SHP77 treated with DMSO at 0.1 percent for 48 hours (cell line): Measurements from ENCODE around the gene ELAVL1.
A peak's percentile ranks its signal among the peaks of the same experiment; 100 is the strongest.

Experiments
- DNase-seq: peaks from one replicate; lab custom pipeline; 2025; lab: John Stamatoyannopoulos, UW

ELAVL1 gene

DNA sequence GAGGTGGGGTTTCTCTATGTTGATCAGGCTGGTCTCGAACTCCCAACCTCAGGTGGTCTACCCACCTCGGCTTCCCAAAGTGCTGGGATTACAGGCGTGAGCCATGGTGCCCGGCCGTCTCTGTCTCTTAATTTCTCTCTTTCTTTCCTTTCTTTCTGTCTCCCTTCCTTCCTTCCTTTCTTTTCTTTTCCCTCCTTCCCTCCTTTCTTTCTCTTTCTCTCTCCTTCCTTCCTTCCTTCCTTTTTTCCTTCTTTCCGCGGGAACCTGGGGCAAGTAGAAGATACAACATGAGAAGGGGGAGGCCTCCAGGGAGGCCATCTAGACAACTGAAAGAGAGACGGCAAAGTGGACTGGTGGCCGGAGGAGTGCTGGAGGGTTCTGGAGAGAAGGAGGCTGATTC is 15.2 kb upstream of the ELAVL1 start:
- DNase-seq, result no peak

DNA sequence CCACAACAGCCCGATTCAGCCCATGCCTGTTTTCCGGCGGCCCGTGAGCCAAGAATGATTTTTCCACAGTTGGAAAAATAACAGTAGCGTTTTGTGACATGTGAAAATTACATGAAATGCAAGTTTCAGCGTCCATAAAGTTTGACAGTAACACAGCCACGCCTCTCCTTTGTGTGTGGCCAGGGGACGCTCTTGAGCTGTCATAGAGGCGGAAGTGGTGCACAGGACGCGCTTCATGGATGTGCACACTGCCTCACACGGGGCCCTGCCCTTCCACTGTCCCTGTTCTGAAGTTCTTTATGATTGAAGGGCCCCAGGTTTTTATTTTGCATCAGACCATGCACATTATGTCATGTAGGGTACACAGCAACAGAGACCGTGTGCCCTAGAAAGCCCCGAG is 12.4 kb upstream of the ELAVL1 start:
- DNase-seq, result no peak

- DNase-seq, result no peak
Observed at GRCh38 chr19:8004723-8005513, 523 bp downstream of the ELAVL1 start.

- no peak for DNase-seq
Observed at GRCh38 chr19:8004001-8004400, 1.4 kb downstream of the ELAVL1 start.

- DNase-seq, result peak; percentile 18
Observed at GRCh38 chr19:8001995-8002849, 3.2 kb downstream of the ELAVL1 start.

- no peak for DNase-seq
Observed at GRCh38 chr19:8001651-8001994, 3.8 kb downstream of the ELAVL1 start.

- DNase-seq, result no peak
Observed at GRCh38 chr19:8000298-8001038, 5.0 kb downstream of the ELAVL1 start.

DNA sequence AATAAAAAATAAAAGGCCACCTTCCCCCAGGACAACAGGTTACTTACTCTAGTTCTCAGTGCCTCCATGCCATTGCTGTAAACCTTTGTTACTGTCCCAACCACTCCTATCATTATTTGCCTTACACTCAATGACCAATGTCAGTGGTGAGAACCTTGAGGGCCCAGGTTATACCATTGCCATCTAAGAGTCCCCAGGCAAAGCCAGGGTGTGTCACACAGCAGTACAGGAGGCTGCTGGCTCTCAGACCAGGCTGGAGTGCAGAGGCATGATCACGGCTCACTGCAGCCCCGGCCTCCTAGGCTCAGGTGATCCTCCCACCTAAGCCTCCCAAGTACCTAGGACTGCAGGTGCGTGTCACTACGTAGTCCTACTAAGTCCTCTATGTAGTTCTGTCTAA is 6.1 kb downstream of the ELAVL1 start:
- no peak for DNase-seq

GRCh38 chr19:7997809-7998480 is 7.5 kb downstream of the ELAVL1 start:
- DNase-seq, result no peak

DNA sequence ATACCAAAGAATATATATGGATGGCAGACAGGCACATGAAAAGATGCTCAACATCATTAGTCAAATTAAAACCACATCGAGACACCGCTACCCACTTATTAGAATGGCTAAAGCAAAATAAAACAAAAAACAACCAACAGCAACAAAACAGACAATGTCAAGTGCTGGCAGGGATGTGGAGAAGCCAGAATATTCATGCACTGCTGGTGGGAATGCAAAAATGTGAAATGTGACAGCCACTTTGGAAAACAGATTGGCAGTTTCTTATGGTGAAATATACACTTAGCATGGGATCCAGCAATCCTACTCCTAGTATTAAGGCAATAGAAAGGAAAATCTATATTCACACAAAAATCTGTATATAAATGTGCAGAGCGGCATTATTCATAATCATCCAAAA is 8.6 kb downstream of the ELAVL1 start:
- no peak for DNase-seq

DNA sequence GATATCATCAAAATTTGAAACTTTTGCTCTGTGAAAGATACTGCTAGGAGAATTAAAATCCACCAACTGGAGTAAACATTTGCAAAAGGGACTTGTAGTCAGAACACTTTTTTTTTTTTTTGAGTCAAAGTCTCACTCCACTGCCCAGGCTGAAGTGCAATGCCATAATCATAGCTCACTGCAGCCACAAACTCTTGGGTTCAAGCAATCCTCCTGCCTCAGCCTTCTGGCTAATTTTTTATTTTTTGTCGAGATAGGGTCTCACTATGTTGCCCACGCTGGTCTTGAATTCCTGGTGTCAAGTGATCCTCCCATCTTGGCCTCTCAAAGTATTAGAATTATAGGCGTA is 9.7 kb downstream of the ELAVL1 start:
- no peak for DNase-seq

- no peak for DNase-seq
Observed at GRCh38 chr19:7994928-7995809, 10.3 kb downstream of the ELAVL1 start.

DNA sequence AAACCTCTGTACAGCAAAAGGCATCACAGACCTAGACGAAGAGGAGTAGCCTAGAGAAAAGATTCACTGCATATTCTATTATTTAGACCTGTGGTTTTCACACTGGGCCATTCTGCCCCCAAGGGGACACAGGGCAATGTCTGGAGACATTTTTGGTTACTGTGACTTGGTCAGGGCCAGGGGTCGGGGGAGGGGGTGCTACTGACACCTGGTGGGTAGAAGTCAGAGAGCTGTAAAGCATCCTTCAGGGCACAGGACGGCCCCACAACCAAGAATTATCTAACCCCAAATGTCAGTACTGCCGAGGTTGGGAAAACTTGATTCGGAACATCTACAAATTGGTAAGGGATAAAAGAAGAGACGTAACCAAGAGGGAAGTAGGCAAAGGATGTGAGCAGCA is 11.3 kb downstream of the ELAVL1 start:
- DNase-seq, result no peak

DNA sequence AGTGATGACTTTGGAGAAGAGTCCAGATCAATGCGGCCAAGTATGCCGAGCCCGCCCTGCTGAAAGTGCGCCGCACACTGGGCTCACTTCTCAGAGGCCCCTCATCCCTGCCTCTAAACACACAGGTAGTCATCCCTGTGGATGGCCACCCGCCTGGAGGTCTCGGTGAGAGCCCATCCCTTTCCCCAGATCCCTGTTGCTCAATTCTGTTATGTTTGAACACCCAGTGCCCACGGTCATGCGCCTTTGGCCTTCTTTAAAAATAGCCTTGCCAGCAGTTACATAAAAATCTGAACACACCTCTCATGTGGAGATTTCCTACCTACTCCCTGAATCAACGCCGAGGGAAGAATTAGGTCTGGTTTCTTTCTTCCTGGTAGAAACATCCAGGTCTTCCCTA is 11.9 kb downstream of the ELAVL1 start:
- DNase-seq, result no peak

DNA sequence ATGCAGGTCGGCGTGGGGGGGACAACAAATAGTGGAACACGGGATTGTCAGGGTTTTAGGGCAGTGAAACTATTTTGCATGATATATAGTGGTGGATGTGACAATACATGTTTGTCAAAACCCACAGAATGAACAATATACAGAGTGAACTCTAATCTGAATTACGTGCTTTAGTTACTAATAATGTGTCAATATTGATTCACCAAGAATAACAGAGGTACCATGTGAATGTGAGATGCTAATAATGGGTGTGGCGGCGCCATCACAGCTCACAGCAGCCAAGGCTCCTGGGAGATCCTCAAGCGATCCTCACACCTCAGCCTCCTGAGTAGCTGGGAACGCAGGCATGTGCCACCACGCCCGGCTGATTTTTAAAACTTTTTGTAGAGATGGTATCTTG is 12.9 kb downstream of the ELAVL1 start:
- DNase-seq, result no peak

DNA sequence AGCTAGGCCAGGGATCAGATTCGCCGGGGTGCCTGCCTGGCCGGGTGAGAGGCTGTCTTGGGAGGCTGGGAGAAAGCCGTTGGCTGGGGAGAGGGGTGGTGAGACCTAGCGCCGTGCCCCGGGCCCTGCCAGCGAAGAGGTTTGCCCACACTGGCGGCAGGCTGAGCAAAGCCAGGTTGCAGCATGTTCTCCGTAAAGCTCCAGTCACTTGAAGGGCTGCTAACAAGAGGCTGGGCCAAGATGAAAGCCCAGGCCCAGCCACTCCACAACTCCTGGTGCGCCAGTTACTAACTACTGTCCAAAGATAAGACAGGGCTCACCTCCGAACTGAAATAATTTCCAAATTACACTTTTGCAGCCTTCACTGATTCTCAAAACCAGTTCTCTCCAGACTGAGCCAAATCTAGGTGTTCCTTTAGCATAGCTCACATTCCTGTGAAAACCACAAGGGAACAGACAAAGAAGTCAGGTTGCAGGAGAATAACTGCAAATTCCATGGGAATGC is 16.3 kb downstream of the ELAVL1 start:
- DNase-seq, result no peak

DNA sequence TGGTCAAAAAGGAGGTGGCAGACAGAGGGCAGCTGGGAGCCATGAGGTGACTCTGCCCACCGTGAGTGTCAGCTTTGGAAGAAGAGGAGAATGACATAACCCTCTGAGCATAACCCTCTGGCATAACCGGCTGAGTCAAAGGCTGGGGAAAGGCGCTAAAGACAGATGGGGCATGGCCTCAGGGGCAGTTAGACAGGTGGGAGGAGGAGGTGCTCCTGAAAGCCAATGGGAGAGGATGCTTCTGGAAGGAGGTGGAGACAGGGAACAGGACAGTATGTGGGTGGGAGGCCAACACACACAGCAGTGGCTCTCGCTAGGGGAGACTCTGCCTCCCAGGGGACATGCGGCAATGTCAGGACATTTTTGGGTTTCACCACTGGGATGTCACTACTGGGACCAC is 17.1 kb downstream of the ELAVL1 start:
- DNase-seq, result no peak

- no peak for DNase-seq
Observed at GRCh38 chr19:7987114-7987768, 18.2 kb downstream of the ELAVL1 start.

GRCh38 chr19:7986321-7987113 is 18.9 kb downstream of the ELAVL1 start:
- no peak for DNase-seq

GRCh38 chr19:7985481-7985911 is 19.9 kb downstream of the ELAVL1 start:
- no peak for DNase-seq
